K562 (cell line): ENCODE results near the gene RESF1. TPM values are rescaled to one million over a fixed set of nuclear protein-coding genes. Genes with fewer than 3 reads are reported as not detected.

Experiments
- DIDO1 ChIP-seq: fragments of 450-650 bp; IDR thresholded peaks from 2 replicates; pipeline ENCODE4 v1.6.1; 2016; ENCODE audit warnings: low read depth, missing biosample characterization, missing genetic modification characterization
- E2F1 ChIP-seq: sonication (generic); formaldehyde crosslinking; IDR thresholded peaks from 2 replicates; pipeline ENCODE4 v1.8.1; 2023; ENCODE audit warnings: mild to moderate bottlenecking, missing genetic modification reagents, moderate library complexity
- ESRRB ChIP-seq: fragments of 250-450 bp; sonication (Bioruptor Pico); IDR thresholded peaks from 2 replicates; pipeline ENCODE4 v1.5.0; 2020; ENCODE audit warnings: mild to moderate bottlenecking, moderate library complexity, borderline replicate concordance
- HES1 ChIP-seq: fragments of 450-650 bp; IDR thresholded peaks from 2 replicates; pipeline ENCODE4 v1.6.1; 2016; ENCODE audit warnings: low read depth, mild to moderate bottlenecking, moderate library complexity
- MTA2 ChIP-seq: fragments of 450-650 bp; IDR thresholded peaks from 2 replicates; pipeline ENCODE4 v1.6.1; 2016; ENCODE audit warnings: low read depth
- MTA3 ChIP-seq: fragments of 450-650 bp; formaldehyde crosslinking; IDR thresholded peaks from 2 replicates; pipeline ENCODE4 v1.6.1; 2017; ENCODE audit warnings: mild to moderate bottlenecking, borderline replicate concordance
- RB1 ChIP-seq: fragments of 450-650 bp; IDR thresholded peaks from 2 replicates; pipeline ENCODE4 v1.6.1; 2017; ENCODE audit warnings: low read depth, mild to moderate bottlenecking
- RHOXF2B ChIP-seq: fragments of 250-450 bp; sonication (Bioruptor Pico); conservative IDR thresholded peaks from 2 replicates; pipeline ENCODE4 v1.5.1; 2021
- TCFL5 ChIP-seq: fragments of 250-450 bp; sonication (Bioruptor Pico); conservative IDR thresholded peaks from 2 replicates; pipeline ENCODE4 v1.6.1; 2021; ENCODE audit warnings: mild to moderate bottlenecking, moderate library complexity, matching md5 sums
- ZFP36 ChIP-seq: fragments of 150-350 bp; IDR thresholded peaks from 2 replicates; pipeline ENCODE4 v1.6.1; 2018; ENCODE audit warnings: low read length, low read depth; ENCODE audit not compliant: partially characterized antibody
- ZNF134 ChIP-seq: fragments of 250-450 bp; sonication (Bioruptor Pico); conservative IDR thresholded peaks from 2 replicates; pipeline ENCODE4 v1.4.0; 2020
- ZNF436 ChIP-seq: fragments of 250-450, 450-650 bp; sonication (Bioruptor Pico); formaldehyde crosslinking; IDR thresholded peaks from 2 replicates; pipeline ENCODE4 v1.7.0; 2020; ENCODE audit warnings: mild to moderate bottlenecking
- ZNF511 ChIP-seq: sonication (generic); formaldehyde crosslinking; IDR thresholded peaks from 2 replicates; pipeline ENCODE4 v1.8.0; 2022; ENCODE audit warnings: mild to moderate bottlenecking, missing genetic modification reagents
- ZNF75A ChIP-seq: fragments of 450-650 bp; formaldehyde crosslinking; IDR thresholded peaks from 2 replicates; pipeline ENCODE4 v1.4.0; 2020; ENCODE audit warnings: mild to moderate bottlenecking
- polyA plus RNA-seq, 8 experiments: library from polyadenylated mRNA; depleted of rRNA in 4 of 8; stranded (reverse) in 5 of 8; unstranded in 3 of 8; fragments of >200 nt; fragmentation: Nextera tagmentation in 2 of 8; fragmentation: Illumina TruSeq in 1 of 8; extraction: Ambion mirVana in 2 of 8; extraction: Trizol in 1 of 8; gene quantifications; 2 replicates each; pipeline versions ENCODE4 v1.2.1 to v1.2.3, GENCODE V29; 2011 to 2014; ENCODE audit warnings: inconsistent platforms in 1 of 8, missing spikeins in 1 of 8
- total RNA-seq, 7 experiments: library from RNA; depleted of rRNA in 6 of 7; stranded (reverse); fragments of >200 nt in 6 of 7; fragmentation: Illumina TruSeq in 2 of 7; extraction: Trizol in 2 of 7; gene quantifications; 2 replicates each; pipeline versions ENCODE4 v1.2.1 to v1.2.3, GENCODE V29; 2011 to 2021; ENCODE audit warnings: low replicate concordance in 1 of 7
- TF ChIP-seq, protein P1 (sequence below), 3 experiments: fragments of 200-800 bp in 1 of 3; fragments of 250-450 bp in 1 of 3; fragments of 450-650 bp in 1 of 3; sonication (Bioruptor Pico) in 1 of 3; sonication (Bioruptor generic) in 1 of 3; formaldehyde crosslinking in 1 of 3; IDR thresholded peaks; 2 replicates each; pipeline versions ENCODE4 v1.6.1 to v1.8.0; 2016 to 2022; ENCODE audit warnings: mild to moderate bottlenecking in 2 of 3, missing genetic modification characterization in 2 of 3, missing compliant biosample characterization in 1 of 3, moderate library complexity in 1 of 3
- TF ChIP-seq, protein P2 (sequence below): fragments of 450-650 bp; IDR thresholded peaks from one replicate; pipeline ENCODE4 v1.6.1; 2018; ENCODE audit warnings: mild to moderate bottlenecking, moderate library complexity; ENCODE audit not compliant: partially characterized antibody
- TF ChIP-seq, protein P3 (sequence below): IDR thresholded peaks from 2 replicates; pipeline ENCODE4 v1.6.1; 2016; ENCODE audit warnings: missing genetic modification characterization, missing compliant biosample characterization

RESF1 gene
- total and polyA plus RNA-seq, 9 of the 15 experiments (the other 6 are each of a cell fraction or from before 2014, with no cell fraction given) = 21.5 to 121 (median 53.6) TPM

DNA sequence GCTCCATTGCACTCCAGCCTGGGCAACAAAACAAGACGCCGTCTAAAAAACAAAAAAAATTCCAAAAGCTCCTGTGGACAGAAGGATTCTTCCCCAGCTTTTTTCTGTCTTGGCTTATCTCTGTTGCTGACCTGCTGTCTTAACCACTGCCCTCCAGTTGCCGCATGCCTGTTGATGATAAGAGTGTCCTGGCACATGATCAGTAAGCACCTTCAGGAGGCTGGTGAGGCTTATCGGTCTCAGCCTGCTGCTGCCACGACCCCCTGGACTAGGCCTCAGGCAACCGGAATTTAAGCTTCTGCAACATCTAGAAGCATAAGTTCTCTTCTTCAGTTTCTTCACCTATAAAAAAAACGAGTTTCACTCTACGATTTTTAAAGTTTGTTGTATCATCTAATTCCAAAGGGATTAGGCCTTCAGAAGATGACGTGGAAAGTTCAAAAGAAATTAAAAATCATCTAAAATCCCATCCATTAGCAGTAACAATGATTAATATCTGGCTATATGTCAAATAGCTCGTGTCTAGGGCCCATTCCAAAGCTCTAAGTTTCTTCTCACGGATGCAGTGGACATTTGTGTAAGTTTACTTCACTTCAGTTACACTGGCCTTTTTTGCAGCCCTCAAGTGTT lies 46.4 kb downstream of the RESF1 start (continued):
- TF ChIP-seq E2F1 (CRISPR knock-in tag) = no peak
- TF ChIP-seq, protein P1, sequence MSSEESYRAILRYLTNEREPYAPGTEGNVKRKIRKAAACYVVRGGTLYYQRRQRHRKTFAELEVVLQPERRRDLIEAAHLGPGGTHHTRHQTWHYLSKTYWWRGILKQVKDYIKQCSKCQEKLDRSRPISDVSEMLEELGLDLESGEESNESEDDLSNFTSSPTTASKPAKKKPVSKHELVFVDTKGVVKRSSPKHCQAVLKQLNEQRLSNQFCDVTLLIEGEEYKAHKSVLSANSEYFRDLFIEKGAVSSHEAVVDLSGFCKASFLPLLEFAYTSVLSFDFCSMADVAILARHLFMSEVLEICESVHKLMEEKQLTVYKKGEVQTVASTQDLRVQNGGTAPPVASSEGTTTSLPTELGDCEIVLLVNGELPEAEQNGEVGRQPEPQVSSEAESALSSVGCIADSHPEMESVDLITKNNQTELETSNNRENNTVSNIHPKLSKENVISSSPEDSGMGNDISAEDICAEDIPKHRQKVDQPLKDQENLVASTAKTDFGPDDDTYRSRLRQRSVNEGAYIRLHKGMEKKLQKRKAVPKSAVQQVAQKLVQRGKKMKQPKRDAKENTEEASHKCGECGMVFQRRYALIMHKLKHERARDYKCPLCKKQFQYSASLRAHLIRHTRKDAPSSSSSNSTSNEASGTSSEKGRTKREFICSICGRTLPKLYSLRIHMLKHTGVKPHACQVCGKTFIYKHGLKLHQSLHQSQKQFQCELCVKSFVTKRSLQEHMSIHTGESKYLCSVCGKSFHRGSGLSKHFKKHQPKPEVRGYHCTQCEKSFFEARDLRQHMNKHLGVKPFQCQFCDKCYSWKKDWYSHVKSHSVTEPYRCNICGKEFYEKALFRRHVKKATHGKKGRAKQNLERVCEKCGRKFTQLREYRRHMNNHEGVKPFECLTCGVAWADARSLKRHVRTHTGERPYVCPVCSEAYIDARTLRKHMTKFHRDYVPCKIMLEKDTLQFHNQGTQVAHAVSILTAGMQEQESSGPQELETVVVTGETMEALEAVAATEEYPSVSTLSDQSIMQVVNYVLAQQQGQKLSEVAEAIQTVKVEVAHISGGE (CRISPR knock-in tag; IDR thresholded peaks at IDR 0.05) = peak in 1 of 3 experiments; percentile 74; a peak in 2 of 6 replicates
- TF ChIP-seq ESRRB (CRISPR knock-in tag) = no peak
- 0 out of 2 replicates have a peak, but pooled peaks have one; percentile 62 for TF ChIP-seq TCFL5 (CRISPR knock-in tag)
- peak; percentile 100 for TF ChIP-seq HES1
- TF ChIP-seq MTA3 = peak; percentile 96
- TF ChIP-seq ZNF436 = no peak
- peak; percentile 50; the same call in 1 of the 2 replicates for TF ChIP-seq DIDO1 (tag)
- no peak for TF ChIP-seq ZNF511 (CRISPR knock-in tag)
- 0 out of 2 replicates have a peak, but pooled peaks have one; percentile 39 for TF ChIP-seq ZNF75A (CRISPR knock-in tag)
- TF ChIP-seq ZNF134 (CRISPR knock-in tag) = peak; percentile 72
- TF ChIP-seq, protein P2, sequence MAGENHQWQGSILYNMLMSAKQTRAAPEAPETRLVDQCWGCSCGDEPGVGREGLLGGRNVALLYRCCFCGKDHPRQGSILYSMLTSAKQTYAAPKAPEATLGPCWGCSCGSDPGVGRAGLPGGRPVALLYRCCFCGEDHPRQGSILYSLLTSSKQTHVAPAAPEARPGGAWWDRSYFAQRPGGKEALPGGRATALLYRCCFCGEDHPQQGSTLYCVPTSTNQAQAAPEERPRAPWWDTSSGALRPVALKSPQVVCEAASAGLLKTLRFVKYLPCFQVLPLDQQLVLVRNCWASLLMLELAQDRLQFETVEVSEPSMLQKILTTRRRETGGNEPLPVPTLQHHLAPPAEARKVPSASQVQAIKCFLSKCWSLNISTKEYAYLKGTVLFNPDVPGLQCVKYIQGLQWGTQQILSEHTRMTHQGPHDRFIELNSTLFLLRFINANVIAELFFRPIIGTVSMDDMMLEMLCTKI = no peak
- no peak for TF ChIP-seq RHOXF2B
- peak; percentile 100 for TF ChIP-seq MTA2
- TF ChIP-seq ZFP36 = no peak
- TF ChIP-seq RB1 = peak; percentile 65; the same call in 1 of the 2 replicates
- TF ChIP-seq, protein P3, sequence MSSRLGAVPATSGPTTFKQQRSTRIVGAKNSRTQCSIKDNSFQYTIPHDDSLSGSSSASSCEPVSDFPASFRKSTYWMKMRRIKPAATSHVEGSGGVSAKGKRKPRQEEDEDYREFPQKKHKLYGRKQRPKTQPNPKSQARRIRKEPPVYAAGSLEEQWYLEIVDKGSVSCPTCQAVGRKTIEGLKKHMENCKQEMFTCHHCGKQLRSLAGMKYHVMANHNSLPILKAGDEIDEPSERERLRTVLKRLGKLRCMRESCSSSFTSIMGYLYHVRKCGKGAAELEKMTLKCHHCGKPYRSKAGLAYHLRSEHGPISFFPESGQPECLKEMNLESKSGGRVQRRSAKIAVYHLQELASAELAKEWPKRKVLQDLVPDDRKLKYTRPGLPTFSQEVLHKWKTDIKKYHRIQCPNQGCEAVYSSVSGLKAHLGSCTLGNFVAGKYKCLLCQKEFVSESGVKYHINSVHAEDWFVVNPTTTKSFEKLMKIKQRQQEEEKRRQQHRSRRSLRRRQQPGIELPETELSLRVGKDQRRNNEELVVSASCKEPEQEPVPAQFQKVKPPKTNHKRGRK (tag) = no peak
